Heart left ventricle (tissue), 16 donors: ENCODE results near the gene RBM27. TPM values are rescaled to one million over a fixed set of nuclear protein-coding genes. Genes with fewer than 3 reads are reported as not detected.
"Not testable (repeated sequence)": the region's sequence is repeated elsewhere in the genome, so short reads cannot be mapped to it uniquely, and the experiment has no call there.

Experiments used
- ATAC-seq, 4 donors: fragments of 200-7000 bp; cut with Tn5 transposase; one replicate each; pipeline ENCODE4 v1.9.1; 2020 to 2022; ENCODE audit warnings: moderate library complexity in 4 of 4, mild to moderate bottlenecking in 3 of 4, moderate number of reproducible peaks in 1 of 4
- DNase-seq, 5 donors: peaks; one replicate each; pipeline ENCODE4 v3.0.0-alpha.2; 2020
- H3K27ac ChIP-seq, 12 donors: fragments of 200-600 bp; sonication (generic) in 4 of 12; one replicate each; pipeline versions ENCODE4 v1.5.0 to v1.8.0; 2016 to 2022; ENCODE audit warnings: mild to moderate bottlenecking in 2 of 12
- H3K27me3 ChIP-seq, 9 donors: fragments of 200-600 bp; sonication (generic) in 2 of 9; one replicate each; pipeline versions ENCODE4 v1.5.1 to v1.8.0; 2016 to 2022; ENCODE audit warnings: mild to moderate bottlenecking in 3 of 9
- H3K36me3 ChIP-seq, 9 donors: fragments of 200-600 bp; sonication (generic) in 2 of 9; one replicate each; pipeline versions ENCODE4 v1.5.0 to v1.8.0; 2018 to 2022; ENCODE audit warnings: mild to moderate bottlenecking in 2 of 9
- H3K4me1 ChIP-seq, 12 donors: fragments of 200-600 bp; sonication (generic) in 4 of 12; one replicate each; pipeline versions ENCODE4 v1.5.0 to v1.8.0; 2016 to 2022; ENCODE audit warnings: mild to moderate bottlenecking in 3 of 12
- H3K4me3 ChIP-seq, 12 donors: fragments of 200-600 bp; sonication (generic) in 4 of 12; one replicate each; pipeline versions ENCODE4 v1.5.0 to v1.8.0; 2017 to 2022; ENCODE audit warnings: mild to moderate bottlenecking in 9 of 12, moderate library complexity in 4 of 12
- H3K9me3 ChIP-seq, 12 donors: fragments of 200-600 bp; sonication (generic) in 4 of 12; one replicate each; pipeline versions ENCODE4 v1.5.0 to v1.8.0; 2016 to 2022; ENCODE audit warnings: mild to moderate bottlenecking in 1 of 12
- POLR2A ChIP-seq, 2 donors: fragments of 450-650 bp; IDR thresholded peaks; one replicate each; pipeline ENCODE4 v1.6.1; 2017; ENCODE audit warnings: antibody characterized with exemption in 2 of 2, mild to moderate bottlenecking in 2 of 2, moderate library complexity in 2 of 2
- WGBS, 4 donors: extraction: QIAGEN DNeasy Blood & Tissue Kit in 2 of 4; methylation state at CpG; one replicate each; pipeline versions ENCODE4 v1.1.5 to v1.1.7; 2013 to 2018; 5-methylcytosine and 5-hydroxymethylcytosine counted together
- intact Hi-C, 10 donors: fragments of 100-400 bp; cut with DNase I; formaldehyde crosslinking; loops; one replicate each; pipeline versions ENCODE4 v1.11.1 to v1.14.2; 2022
- polyA plus RNA-seq, 2 donors: library from polyadenylated mRNA; stranded (reverse); fragments of 200-250 nt; gene quantifications; one replicate each; pipeline ENCODE4 v1.2.3, GENCODE V29; 2013
- total RNA-seq, 9 donors: library from RNA; depleted of rRNA in 2 of 9; stranded (reverse); fragments of >200 nt in 2 of 9; fragmentation: NEBNext Ultra II Directional in 3 of 9; extraction: Animal tissue kit (Norgen Biotek cat#: 25700) in 3 of 9; gene quantifications; one replicate each; pipeline versions ENCODE4 v1.1.0 to v1.2.4, GENCODE V29; 2016 to 2023
- TF ChIP-seq, protein P1 (sequence below), 12 donors: fragments of 200-600 bp; sonication (generic) in 4 of 12; IDR thresholded peaks; one replicate each; pipeline versions ENCODE4 v1.5.0 to v1.8.0; 2018 to 2022; ENCODE audit warnings: antibody characterized with exemption in 12 of 12, mild to moderate bottlenecking in 5 of 12
- donor health status: ischemic (EF 13 %, LVEDD 7.1; RV severe dilation, severe dysfunction).
- donor health status: healthy with polysubstance abuse.
- donor health status: DM: no; HTN: yes; CAD: no.
- donor health status: DM: no; HTN: no; CAD: no.
- donor health status: ischemic (EF 25% LVEDD 6.9; RV normal size, moderate dysfunction).
- donor health status: ischemic (EF 25% LVEDD 5.7; RV mildly dilated, moderate dysfunction).
- donor health status: healthy.
- donor health status: DM: yes; HTN: yes; CAD: no.
- donor health status: ischemic (EF 35%, LVEDD 5.7; RV mildly dilated, moderate dysfunction).
- donor health status: nonischemic (EF 11% LVEDD 7.7; RV severe dilation, severe dysfunction).
- donor health status: DM: yes; HTN: yes; CAD: no.
- donor health status: PGD.
- donor health status: ischemic (EF 29% LVEDD 5.4; RV normal size, mild dysfunction).
- donor health status: nonischemic (EF 23%, LVEDD 6.1; RV moderate dilation, normal function).

Gene RBM27
- total and polyA plus RNA-seq, 11 donors = 5.9 to 23.6 (median 11.9) TPM

DNA sequence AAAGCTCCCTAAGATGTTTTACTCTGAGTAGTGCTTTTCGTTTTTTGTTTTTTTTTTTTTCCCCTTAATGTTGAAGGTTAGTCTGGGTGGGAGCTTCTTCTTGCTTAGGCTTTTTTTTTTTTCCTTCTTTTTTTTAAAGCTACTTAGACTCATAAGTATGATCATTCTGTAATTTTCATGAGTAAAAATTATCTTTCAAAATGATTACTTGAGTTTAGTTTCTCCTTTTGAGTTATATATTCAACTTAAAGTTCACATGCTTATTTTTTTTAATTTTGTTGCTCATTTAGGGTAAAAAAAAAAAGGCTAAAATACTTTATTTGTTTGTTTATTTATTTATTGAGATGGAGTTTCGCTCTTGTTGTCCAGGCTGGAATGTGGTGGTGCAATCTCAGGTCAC, 2.9 kb downstream of the RBM27 start:
- H3K36me3 ChIP-seq = no peaks in the 10 kb centered on the region
- no peaks in the 10 kb centered on the region for H3K9me3 ChIP-seq
- no peak overlapping the region for H3K27ac ChIP-seq
- ATAC-seq (no peak), DNase-seq (no peak)
- H3K4me1 ChIP-seq = peaks cover 0 to 60% (median 29%) of the 10 kb centered on the region in 12 donors
- H3K4me3 ChIP-seq = no peak overlapping the region
- TF ChIP-seq, protein P1, sequence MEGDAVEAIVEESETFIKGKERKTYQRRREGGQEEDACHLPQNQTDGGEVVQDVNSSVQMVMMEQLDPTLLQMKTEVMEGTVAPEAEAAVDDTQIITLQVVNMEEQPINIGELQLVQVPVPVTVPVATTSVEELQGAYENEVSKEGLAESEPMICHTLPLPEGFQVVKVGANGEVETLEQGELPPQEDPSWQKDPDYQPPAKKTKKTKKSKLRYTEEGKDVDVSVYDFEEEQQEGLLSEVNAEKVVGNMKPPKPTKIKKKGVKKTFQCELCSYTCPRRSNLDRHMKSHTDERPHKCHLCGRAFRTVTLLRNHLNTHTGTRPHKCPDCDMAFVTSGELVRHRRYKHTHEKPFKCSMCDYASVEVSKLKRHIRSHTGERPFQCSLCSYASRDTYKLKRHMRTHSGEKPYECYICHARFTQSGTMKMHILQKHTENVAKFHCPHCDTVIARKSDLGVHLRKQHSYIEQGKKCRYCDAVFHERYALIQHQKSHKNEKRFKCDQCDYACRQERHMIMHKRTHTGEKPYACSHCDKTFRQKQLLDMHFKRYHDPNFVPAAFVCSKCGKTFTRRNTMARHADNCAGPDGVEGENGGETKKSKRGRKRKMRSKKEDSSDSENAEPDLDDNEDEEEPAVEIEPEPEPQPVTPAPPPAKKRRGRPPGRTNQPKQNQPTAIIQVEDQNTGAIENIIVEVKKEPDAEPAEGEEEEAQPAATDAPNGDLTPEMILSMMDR (IDR thresholded peaks at IDR 0.05) = no peak
- TF ChIP-seq POLR2A (IDR thresholded peaks at IDR 0.05) = no peak
- intact Hi-C loops = no loop called here
- 60 to 70% (median 68%) methylated on average over 2 of the region's 2 CpGs for WGBS, 4 donors
- H3K27me3 ChIP-seq = no peaks in the 10 kb centered on the region

GRCh38 chr5:146208916-146209522, 5.6 kb downstream of the RBM27 start:
- Histone ChIP-seq H3K9me3 (no peaks in the 10 kb centered on the region), H3K36me3 (no peaks in the 10 kb centered on the region), H3K27ac (no peak overlapping the region), H3K27me3 (no peaks in the 10 kb centered on the region), H3K4me3 (no peak overlapping the region), H3K4me1 (peaks cover 0 to 64% (median 33%) of the 10 kb centered on the region in 12 donors)
- ATAC-seq (no peak), DNase-seq (no peak)
- intact Hi-C loops = no loop called here
- WGBS, 4 donors = 85 to 90% (median 87%) methylated on average over 3 of the region's 3 CpGs
- TF ChIP-seq, protein P1 (IDR thresholded peaks at IDR 0.05) = no peak
- no peak for TF ChIP-seq POLR2A (IDR thresholded peaks at IDR 0.05)

GRCh38 chr5:146209714-146210113, 6.3 kb downstream of the RBM27 start:
- Histone ChIP-seq H3K9me3 (no peaks in the 10 kb centered on the region), H3K27me3 (no peaks in the 10 kb centered on the region), H3K27ac (no peak overlapping the region), H3K4me1 (peaks cover 0 to 65% (median 32%) of the 10 kb centered on the region in 12 donors), H3K4me3 (no peak overlapping the region), H3K36me3 (no peaks in the 10 kb centered on the region)
- ATAC-seq = no peak
- WGBS, 4 donors = 89 to 96% (median 93%) methylated on average over 2 of the region's 2 CpGs
- TF ChIP-seq POLR2A (IDR thresholded peaks at IDR 0.05) = no peak
- TF ChIP-seq, protein P1 (IDR thresholded peaks at IDR 0.05) = no peak
- intact Hi-C loops = no loop called here
- DNase-seq = no peak

GRCh38 chr5:146210810-146211209, 7.4 kb downstream of the RBM27 start:
- H3K9me3 ChIP-seq, H3K4me3 ChIP-seq, intact Hi-C loops, ATAC-seq, H3K27me3 ChIP-seq, DNase-seq, H3K27ac ChIP-seq, H3K36me3 ChIP-seq: not testable (repeated sequence)
- peaks cover 0 to 60% (median 31%) of the 10 kb centered on the region in 12 donors for H3K4me1 ChIP-seq
- WGBS, 4 donors = 93 to 97% (median 96%) methylated on average over 13 of the region's 13 CpGs
